Measurements from ENCODE around the gene ZBTB38. TPM values are rescaled to one million over a fixed set of nuclear protein-coding genes. Genes with fewer than 3 reads are reported as not detected.

The ZBTB38 gene
- total RNA-seq, 3 donors from 2014 or later (not counting 1 experiment from before 2014, with no cell fraction given), result 40.3 to 68.3 (median 56.7) TPM

DNA sequence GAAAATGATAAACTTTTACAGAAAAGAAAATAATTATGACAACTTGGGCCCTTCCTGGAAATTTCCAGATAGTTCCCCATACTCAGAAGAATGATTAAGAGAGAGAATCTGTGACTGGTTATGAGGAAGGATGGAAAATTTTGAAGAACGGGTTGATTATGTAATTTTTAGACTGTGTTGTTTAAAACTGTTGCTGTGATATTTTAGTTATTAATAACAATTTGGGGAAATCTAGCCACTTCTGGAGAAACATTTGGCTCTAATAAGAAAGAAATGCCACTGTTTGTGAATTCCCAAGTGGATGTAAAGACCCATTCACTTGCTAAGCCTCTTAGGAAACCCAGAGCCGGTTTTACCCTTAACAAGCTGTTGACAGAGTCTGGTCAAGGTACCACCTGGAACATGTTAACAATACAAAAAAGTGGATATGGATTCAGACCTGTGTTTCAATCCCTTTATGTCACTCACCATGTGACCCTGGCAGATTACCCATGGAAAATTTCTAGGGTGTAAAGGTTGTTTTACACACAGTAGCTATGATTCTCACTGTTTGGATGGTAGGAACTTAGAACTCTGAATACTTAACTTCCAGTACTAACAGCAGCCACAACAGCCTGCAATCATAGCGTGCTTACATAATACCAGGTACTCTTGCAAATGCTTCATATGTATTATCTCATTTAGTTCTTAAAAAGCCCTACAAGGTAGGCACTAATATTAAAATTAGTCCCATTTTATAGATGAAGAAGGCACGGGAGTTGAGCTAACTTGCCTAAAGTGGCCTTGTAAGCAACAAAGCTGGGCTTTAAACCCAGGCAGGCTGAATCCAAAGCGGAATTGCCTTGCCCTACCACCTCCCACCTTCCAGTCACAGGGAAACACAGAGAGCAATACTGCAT is 32.0 kb downstream of the ZBTB38 start:
- WGBS (ENCODE audit: insufficient coverage), result 85% methylated on average over 5 of the region's 5 CpGs
- Histone ChIP-seq H3K9me3 (ENCODE audit: control insufficient read depth, insufficient read depth, low read length) (no peaks in the 10 kb centered on the region), H3K27ac (ENCODE audit: low read length) (peak overlapping the region; percentile 6), H3K27me3 (ENCODE audit: control insufficient read depth, insufficient read depth, low read length) (no peaks in the 10 kb centered on the region), H3K4me1 (ENCODE audit: control insufficient read depth, insufficient read depth, low read length) (peaks cover 19% of the 10 kb centered on the region), H3K36me3 (ENCODE audit: control insufficient read depth, insufficient read depth, low read length) (peaks cover 12% of the 10 kb centered on the region), H3K4me3 (ENCODE audit: low read length) (no peak overlapping the region)
- H3K27me3 Mint-ChIP-seq (ENCODE audit: low read depth in 2 of 2), result peaks cover 0 to 7% of the 10 kb centered on the region in 2 donors
- DNase-seq (peak in 1 of 2 donors; percentile 13), ATAC-seq (no peak)
- no peak for TF ChIP-seq CTCF (IDR thresholded peaks at IDR 0.05)
- H3K9me3 Mint-ChIP-seq, result peaks cover 0 to 2% of the 10 kb centered on the region in 2 donors
- H3K36me3 Mint-ChIP-seq, result peaks cover 6% of the 10 kb centered on the region
- H3K4me3 Mint-ChIP-seq, result peak overlapping the region; percentile 63
- H3K27ac Mint-ChIP-seq, result peak overlapping the region; percentile 70 to 71
- intact Hi-C loops (cut with micrococcal nuclease), result loop anchor here (5.0 kb wide), 1 partner anchor 42 kb away; no protein-coding TSS in a partner anchor
- peaks cover 23 to 25% of the 10 kb centered on the region in 2 donors for H3K4me1 Mint-ChIP-seq

- H3K4me3 ChIP-seq (ENCODE audit: low read length), result no peak overlapping the region
Observed at GRCh38 chr3:141401095-141401494, 32.8 kb downstream of the ZBTB38 start.

GRCh38 chr3:141401573-141402475 is 33.5 kb downstream of the ZBTB38 start:
- intact Hi-C loops (cut with micrococcal nuclease), result loop anchor here (5.0 kb wide), 1 partner anchor 40 kb away; no protein-coding TSS in a partner anchor
- H3K27ac Mint-ChIP-seq, result peak overlapping the region; percentile 70 to 71
- WGBS (ENCODE audit: insufficient coverage), result 9% methylated on average over 59 of the region's 59 CpGs
- peak overlapping the region; percentile 66 for H3K4me3 ChIP-seq (ENCODE audit: low read length)
- peak overlapping the region; percentile 91 for H3K27ac ChIP-seq (ENCODE audit: low read length)
- ATAC-seq (peak; percentile 85 to 90 (median 88)), DNase-seq (peak; percentile 65 to 76)
- H3K4me3 Mint-ChIP-seq, result peak overlapping the region; percentile 67
- no peak for TF ChIP-seq CTCF (IDR thresholded peaks at IDR 0.05)
- H3K27me3 Mint-ChIP-seq (ENCODE audit: low read depth in 2 of 2), result peaks cover 0 to 7% of the 10 kb centered on the region in 2 donors
- H3K27me3 ChIP-seq (ENCODE audit: control insufficient read depth, insufficient read depth, low read length), result no peaks in the 10 kb centered on the region
- H3K9me3 Mint-ChIP-seq, result peaks cover 0 to 2% of the 10 kb centered on the region in 2 donors
- peaks cover 37 to 38% of the 10 kb centered on the region in 2 donors for H3K4me1 Mint-ChIP-seq
- peaks cover 15% of the 10 kb centered on the region for H3K36me3 Mint-ChIP-seq
- H3K4me1 ChIP-seq (ENCODE audit: control insufficient read depth, insufficient read depth, low read length), result peaks cover 19% of the 10 kb centered on the region
- no peaks in the 10 kb centered on the region for H3K9me3 ChIP-seq (ENCODE audit: control insufficient read depth, insufficient read depth, low read length)
- H3K36me3 ChIP-seq (ENCODE audit: control insufficient read depth, insufficient read depth, low read length), result peaks cover 20% of the 10 kb centered on the region

More at GRCh38 chr3:141401095-141401494, 32.8 kb downstream of the ZBTB38 start:
- Histone ChIP-seq H3K9me3 (ENCODE audit: control insufficient read depth, insufficient read depth, low read length) (no peaks in the 10 kb centered on the region), H3K27ac (ENCODE audit: low read length) (peak overlapping the region; percentile 91), H3K27me3 (ENCODE audit: control insufficient read depth, insufficient read depth, low read length) (no peaks in the 10 kb centered on the region), H3K36me3 (ENCODE audit: control insufficient read depth, insufficient read depth, low read length) (peaks cover 18% of the 10 kb centered on the region), H3K4me1 (ENCODE audit: control insufficient read depth, insufficient read depth, low read length) (peaks cover 19% of the 10 kb centered on the region)
- ATAC-seq (no peak), DNase-seq (no peak)
- H3K27ac Mint-ChIP-seq, result peak overlapping the region; percentile 70 to 71
- peaks cover 13% of the 10 kb centered on the region for H3K36me3 Mint-ChIP-seq
- intact Hi-C loops (cut with micrococcal nuclease), result loop anchor here (5.0 kb wide), 1 partner anchor 41 kb away; no protein-coding TSS in a partner anchor
- H3K4me1 Mint-ChIP-seq, result peaks cover 31 to 32% of the 10 kb centered on the region in 2 donors
- H3K9me3 Mint-ChIP-seq, result peaks cover 0 to 2% of the 10 kb centered on the region in 2 donors
- peak overlapping the region; percentile 63 for H3K4me3 Mint-ChIP-seq
- H3K27me3 Mint-ChIP-seq (ENCODE audit: low read depth in 2 of 2), result peaks cover 0 to 7% of the 10 kb centered on the region in 2 donors
- TF ChIP-seq CTCF (IDR thresholded peaks at IDR 0.05), result no peak
- WGBS (ENCODE audit: insufficient coverage), result no CpG with 5 or more reads among the region's 1 CpG

Data from natural killer cell (primary cell).